ENCODE results near the gene HNRNPD. TPM values are rescaled to one million over a fixed set of nuclear protein-coding genes. Genes with fewer than 3 reads are reported as not detected.
"Not testable (repeated sequence)": the region's sequence is repeated elsewhere in the genome, so short reads cannot be mapped to it uniquely, and the experiment has no call there.

HNRNPD gene
- polyA plus RNA-seq, 3 donors: 97.6 to 174 (median 149) TPM

- Histone ChIP-seq H3K36me3 (replicated peaks in 1 of 2; ENCODE audit: control insufficient read depth in 1 of 2, insufficient read depth in 2 of 2, low read length in 2 of 2) (no peaks in the 10 kb centered on the region), H2AFZ (ENCODE audit: insufficient read depth, low read depth, low read length, poor library complexity, severe bottlenecking) (no peak overlapping the region), H4K20me1 (ENCODE audit: insufficient read depth, low read length) (no peaks in the 10 kb centered on the region), H3K4me1 (ENCODE audit: control insufficient read depth in 1 of 2, insufficient read depth in 2 of 2, low read length in 2 of 2) (no peaks in the 10 kb centered on the region), H3K27ac (ENCODE audit: low read depth in 1 of 2, low read length in 2 of 2) (no peak overlapping the region), H3K79me2 (ENCODE audit: insufficient read depth, low read length) (no peaks in the 10 kb centered on the region), H3K9ac (ENCODE audit: insufficient read depth, low read length, poor library complexity, severe bottlenecking) (no peak overlapping the region), H3K27me3 (ENCODE audit: control insufficient read depth in 2 of 2, insufficient read depth in 2 of 2, low read length in 2 of 2) (no peaks in the 10 kb centered on the region), H3K4me2 (replicated peaks; ENCODE audit: extremely low read depth, low read length, poor library complexity, severe bottlenecking) (no peak overlapping the region), H3K9me3 (replicated peaks in 1 of 2; ENCODE audit: control insufficient read depth in 1 of 2, insufficient read depth in 1 of 2, low read length in 2 of 2) (no peaks in the 10 kb centered on the region), H3K4me3 (replicated peaks in 1 of 3; ENCODE audit: low read depth in 2 of 3, low read length in 3 of 3) (no peak overlapping the region)
- peaks cover 2 to 6% (median 2%) of the 10 kb centered on the region in 3 donors for H3K27me3 Mint-ChIP-seq (ENCODE audit: low read depth in 3 of 3)
- no peaks in the 10 kb centered on the region for H3K4me1 Mint-ChIP-seq
- H3K27ac Mint-ChIP-seq: no peak overlapping the region
- DNase-seq: no peak
- intact Hi-C loops (cut with micrococcal nuclease): no loop called here
- TF ChIP-seq, protein P1, sequence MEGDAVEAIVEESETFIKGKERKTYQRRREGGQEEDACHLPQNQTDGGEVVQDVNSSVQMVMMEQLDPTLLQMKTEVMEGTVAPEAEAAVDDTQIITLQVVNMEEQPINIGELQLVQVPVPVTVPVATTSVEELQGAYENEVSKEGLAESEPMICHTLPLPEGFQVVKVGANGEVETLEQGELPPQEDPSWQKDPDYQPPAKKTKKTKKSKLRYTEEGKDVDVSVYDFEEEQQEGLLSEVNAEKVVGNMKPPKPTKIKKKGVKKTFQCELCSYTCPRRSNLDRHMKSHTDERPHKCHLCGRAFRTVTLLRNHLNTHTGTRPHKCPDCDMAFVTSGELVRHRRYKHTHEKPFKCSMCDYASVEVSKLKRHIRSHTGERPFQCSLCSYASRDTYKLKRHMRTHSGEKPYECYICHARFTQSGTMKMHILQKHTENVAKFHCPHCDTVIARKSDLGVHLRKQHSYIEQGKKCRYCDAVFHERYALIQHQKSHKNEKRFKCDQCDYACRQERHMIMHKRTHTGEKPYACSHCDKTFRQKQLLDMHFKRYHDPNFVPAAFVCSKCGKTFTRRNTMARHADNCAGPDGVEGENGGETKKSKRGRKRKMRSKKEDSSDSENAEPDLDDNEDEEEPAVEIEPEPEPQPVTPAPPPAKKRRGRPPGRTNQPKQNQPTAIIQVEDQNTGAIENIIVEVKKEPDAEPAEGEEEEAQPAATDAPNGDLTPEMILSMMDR (IDR thresholded peaks at IDR 0.05): no peak
- H3K4me3 Mint-ChIP-seq: no peak overlapping the region
- peaks cover 0 to 2% of the 10 kb centered on the region in 2 donors for H3K36me3 Mint-ChIP-seq
- peaks cover 0 to 7% (median 4%) of the 10 kb centered on the region in 7 donors for H3K9me3 Mint-ChIP-seq
- WGBS (ENCODE audit: insufficient coverage): 88% methylated on average over 1 of the region's 1 CpG
Measured at GRCh38 chr4:82388405-82388804, 14.6 kb upstream of the HNRNPD start.

GRCh38 chr4:82386312-82386711, 12.5 kb upstream of the HNRNPD start:
- H3K4me2 ChIP-seq (replicated peaks; ENCODE audit: extremely low read depth, low read length, poor library complexity, severe bottlenecking); H3K27ac ChIP-seq (ENCODE audit: low read depth in 1 of 2, low read length in 2 of 2); DNase-seq; H3K79me2 ChIP-seq (ENCODE audit: insufficient read depth, low read length); H3K27me3 ChIP-seq (ENCODE audit: control insufficient read depth in 2 of 2, insufficient read depth in 2 of 2, low read length in 2 of 2); H3K4me1 Mint-ChIP-seq; H3K27me3 Mint-ChIP-seq (ENCODE audit: low read depth in 3 of 3); H2AFZ ChIP-seq (ENCODE audit: insufficient read depth, low read depth, low read length, poor library complexity, severe bottlenecking); H3K9ac ChIP-seq (ENCODE audit: insufficient read depth, low read length, poor library complexity, severe bottlenecking); H3K9me3 Mint-ChIP-seq; H3K4me1 ChIP-seq (ENCODE audit: control insufficient read depth in 1 of 2, insufficient read depth in 2 of 2, low read length in 2 of 2); intact Hi-C loops (cut with micrococcal nuclease); H3K36me3 Mint-ChIP-seq; H4K20me1 ChIP-seq (ENCODE audit: insufficient read depth, low read length); H3K36me3 ChIP-seq (replicated peaks in 1 of 2; ENCODE audit: control insufficient read depth in 1 of 2, insufficient read depth in 2 of 2, low read length in 2 of 2); H3K4me3 Mint-ChIP-seq; H3K4me3 ChIP-seq (replicated peaks in 1 of 3; ENCODE audit: low read depth in 2 of 3, low read length in 3 of 3); H3K9me3 ChIP-seq (replicated peaks in 1 of 2; ENCODE audit: control insufficient read depth in 1 of 2, insufficient read depth in 1 of 2, low read length in 2 of 2); H3K27ac Mint-ChIP-seq: not testable (repeated sequence)
- 100% methylated on average over 3 of the region's 8 CpGs for WGBS (ENCODE audit: insufficient coverage)

All from CD14-positive monocyte (primary cell).